Karpas-422 (cell line): ENCODE measurements around the gene GSX2. TPM values are rescaled to one million over a fixed set of nuclear protein-coding genes. Genes with fewer than 3 reads are reported as not detected.
"Not testable (repeated sequence)": the region's sequence is repeated elsewhere in the genome, so short reads cannot be mapped to it uniquely, and the experiment has no call there.

Experiments
- DNase-seq: peaks from one replicate; pipeline ENCODE4 v3.0.0-alpha.2; 2015
- H2AFZ ChIP-seq: fragments of 200-600 bp; sonication (generic); 2 replicates; pipeline ENCODE4 v1.6.1; 2014; ENCODE audit warnings: antibody characterized with exemption, low read length, mixed read lengths
- H3K27ac ChIP-seq: fragments of 200-600 bp; sonication (generic); 2 replicates; pipeline ENCODE4 v1.5.1; 2014; ENCODE audit warnings: mild to moderate bottlenecking, low read length, moderate library complexity
- H3K27me3 ChIP-seq: fragments of 200-600 bp; sonication (generic); 2 replicates; pipeline ENCODE4 v1.6.1; 2014; ENCODE audit warnings: low read length, mixed read lengths
- H3K36me3 ChIP-seq: fragments of 200-600 bp; sonication (generic); 2 replicates; pipeline ENCODE4 v1.6.1; 2014; ENCODE audit warnings: low read length, mixed read lengths; ENCODE audit not compliant: insufficient read depth
- H3K4me1 ChIP-seq: fragments of 200-600 bp; sonication (generic); 2 replicates; pipeline ENCODE4 v1.6.1; 2014; ENCODE audit warnings: mild to moderate bottlenecking, low read length, mixed read lengths
- H3K4me2 ChIP-seq: fragments of 200-600 bp; sonication (generic); 2 replicates; pipeline ENCODE4 v1.6.1; 2014; ENCODE audit warnings: low read length, low read depth, mild to moderate bottlenecking; ENCODE audit not compliant: poor library complexity, severe bottlenecking
- H3K4me3 ChIP-seq: fragments of 200-600 bp; sonication (generic); 2 replicates; pipeline ENCODE4 v1.5.1; 2014; ENCODE audit warnings: mild to moderate bottlenecking, antibody characterized with exemption, low read length, mixed read lengths
- H3K79me2 ChIP-seq: fragments of 200-600 bp; sonication (generic); 2 replicates; pipeline ENCODE4 v1.6.1; 2014; ENCODE audit warnings: mild to moderate bottlenecking, low read length, mixed read lengths
- H3K9ac ChIP-seq: fragments of 200-600 bp; sonication (generic); 2 replicates; pipeline ENCODE4 v1.6.0; 2014; ENCODE audit warnings: low read length
- H3K9me2 ChIP-seq: fragments of 200-600 bp; sonication (generic), shearing (Covaris generic); replicated peaks from 2 replicates; pipeline ENCODE4 v1.6.0; 2014; ENCODE audit warnings: mild to moderate bottlenecking, low read length, moderate library complexity; ENCODE audit not compliant: insufficient read depth
- H3K9me3 ChIP-seq: fragments of 300-700, 200-600 bp; sonication (generic); 2 replicates; pipeline ENCODE4 v1.6.1; 2014; ENCODE audit warnings: low read length, mixed read lengths
- H4K20me1 ChIP-seq: fragments of 200-600 bp; sonication (generic); 2 replicates; pipeline ENCODE4 v1.6.1; 2014; ENCODE audit warnings: mild to moderate bottlenecking, antibody characterized with exemption, low read length, low read depth; ENCODE audit not compliant: insufficient read depth
- total RNA-seq: library from RNA; depleted of rRNA; stranded (reverse); fragments of >200 nt; shearing (Covaris generic); gene quantifications from 2 replicates; pipeline ENCODE4 v1.2.3, GENCODE V29; 2014; ENCODE audit warnings: low replicate concordance; rRNA removed

GSX2 gene
- total RNA-seq: 9.5 and 23.9 TPM in 2 replicates

- Histone ChIP-seq H3K9ac (peak within 1 kb of the TSS; percentile 78), H3K9me3 (no peaks in the 10 kb centered on the region), H3K9me2 (no peaks in the 10 kb centered on the region), H3K27ac (peak within 1 kb of the TSS; percentile 75), H3K79me2 (no peaks in the 10 kb centered on the region), H3K4me2 (peak within 1 kb of the TSS; percentile 79), H2AFZ (peak within 1 kb of the TSS; percentile 99), H3K4me1 (peaks cover 66% of the 10 kb centered on the region), H3K4me3 (peak within 1 kb of the TSS; percentile 72), H4K20me1 (no peaks in the 10 kb centered on the region), H3K36me3 (no peaks in the 10 kb centered on the region; the same call in 1 of the 2 replicates), H3K27me3 (no peaks in the 10 kb centered on the region)
- DNase-seq: peak; percentile 65
Measured at GRCh38 chr4:54099748-54100574, at the start of gene GSX2. Gene GSX2, plus strand, starts transcription at chr4:54100163. Its CDS starts 182 bp downstream, at chr4:54100345.

- H3K9me3 ChIP-seq: no peaks in the 10 kb centered on the region
- H3K9me2 ChIP-seq: no peaks in the 10 kb centered on the region
- peak overlapping the region; percentile 17; the same call in 1 of the 2 replicates for H3K27ac ChIP-seq
- H3K4me3 ChIP-seq: no peak overlapping the region
- peaks cover 76% of the 10 kb centered on the region for H3K79me2 ChIP-seq
- DNase-seq: no peak
- peaks cover 6% of the 10 kb centered on the region for H3K4me1 ChIP-seq
- peaks cover 52% of the 10 kb centered on the region for H3K36me3 ChIP-seq
- H3K4me2 ChIP-seq: no peak overlapping the region
- H2AFZ ChIP-seq: no peak overlapping the region
- H3K27me3 ChIP-seq: no peaks in the 10 kb centered on the region
- no peak overlapping the region for H3K9ac ChIP-seq
- H4K20me1 ChIP-seq: peaks cover 9% of the 10 kb centered on the region
Measured at GRCh38 chr4:54050214-54050904, 49.6 kb upstream of the GSX2 start.

GRCh38 chr4:54053322-54053721 lies 46.6 kb upstream of the GSX2 start:
- not testable (repeated sequence) for DNase-seq, H3K9me3 ChIP-seq, H2AFZ ChIP-seq, H3K27me3 ChIP-seq, H3K4me2 ChIP-seq, H3K27ac ChIP-seq, H3K9ac ChIP-seq, H3K4me3 ChIP-seq, H3K9me2 ChIP-seq
- Histone ChIP-seq H3K36me3 (peaks cover 56% of the 10 kb centered on the region), H3K79me2 (peaks cover 100% of the 10 kb centered on the region), H4K20me1 (peaks cover 26% of the 10 kb centered on the region), H3K4me1 (peaks cover 33% of the 10 kb centered on the region)

DNA sequence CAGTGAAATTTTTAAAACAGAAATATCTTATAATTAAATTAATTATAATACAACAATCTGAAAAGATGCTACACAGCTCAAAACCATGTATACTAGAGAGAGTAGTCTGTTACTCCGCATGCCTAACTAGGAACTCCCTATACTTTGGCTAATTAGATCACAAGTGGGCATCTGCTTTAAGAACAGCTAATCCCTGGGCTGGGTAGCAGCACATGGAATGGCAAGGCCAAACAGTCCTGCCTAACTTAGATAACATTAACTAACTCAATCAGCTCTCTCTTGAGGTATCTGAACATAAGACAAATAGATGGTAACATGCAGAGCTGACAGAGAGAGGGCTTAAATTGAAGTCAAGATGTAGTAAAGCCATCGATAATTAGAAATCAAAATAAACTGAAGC lies 45.5 kb upstream of the GSX2 start:
- DNase-seq: no peak
- Histone ChIP-seq H3K27ac (peak overlapping the region; percentile 32), H3K9ac (no peak overlapping the region), H3K4me1 (peaks cover 44% of the 10 kb centered on the region), H2AFZ (no peak overlapping the region), H3K4me2 (no peak overlapping the region), H3K36me3 (peaks cover 46% of the 10 kb centered on the region), H3K27me3 (no peaks in the 10 kb centered on the region), H3K9me3 (no peaks in the 10 kb centered on the region), H3K4me3 (no peak overlapping the region), H3K79me2 (peaks cover 100% of the 10 kb centered on the region), H3K9me2 (no peaks in the 10 kb centered on the region), H4K20me1 (peaks cover 26% of the 10 kb centered on the region)

GRCh38 chr4:54055494-54055893 lies 44.5 kb upstream of the GSX2 start:
- peaks cover 34% of the 10 kb centered on the region for H4K20me1 ChIP-seq
- no peak overlapping the region for H2AFZ ChIP-seq
- no peaks in the 10 kb centered on the region for H3K9me3 ChIP-seq
- H3K4me1 ChIP-seq: peaks cover 54% of the 10 kb centered on the region
- no peak overlapping the region for H3K9ac ChIP-seq
- peaks cover 100% of the 10 kb centered on the region for H3K79me2 ChIP-seq
- H3K27me3 ChIP-seq: no peaks in the 10 kb centered on the region
- no peak for DNase-seq
- peak overlapping the region; percentile 90 for H3K27ac ChIP-seq
- H3K9me2 ChIP-seq: no peaks in the 10 kb centered on the region
- H3K4me3 ChIP-seq: no peak overlapping the region
- peaks cover 46% of the 10 kb centered on the region for H3K36me3 ChIP-seq
- no peak overlapping the region for H3K4me2 ChIP-seq

- Histone ChIP-seq H3K4me3 (no peak overlapping the region), H3K4me1 (peaks cover 63% of the 10 kb centered on the region)
Measured at GRCh38 chr4:54056360-54056759, 43.6 kb upstream of the GSX2 start.

GRCh38 chr4:54058171-54058570 lies 41.8 kb upstream of the GSX2 start:
- Histone ChIP-seq H3K4me1 (peaks cover 72% of the 10 kb centered on the region), H3K79me2 (peaks cover 100% of the 10 kb centered on the region), H4K20me1 (peaks cover 38% of the 10 kb centered on the region; the same call in 1 of the 2 replicates), H2AFZ (no peak overlapping the region), H3K27ac (peak overlapping the region; percentile 90), H3K9ac (no peak overlapping the region), H3K9me2 (no peaks in the 10 kb centered on the region), H3K4me2 (peak overlapping the region; percentile 38), H3K27me3 (no peaks in the 10 kb centered on the region), H3K4me3 (no peak overlapping the region), H3K36me3 (peaks cover 44% of the 10 kb centered on the region), H3K9me3 (no peaks in the 10 kb centered on the region)
- DNase-seq: peak; percentile 40

More at GRCh38 chr4:54056360-54056759, 43.6 kb upstream of the GSX2 start:
- Histone ChIP-seq H3K4me2 (peak overlapping the region; percentile 38), H2AFZ (no peak overlapping the region), H3K9me2 (no peaks in the 10 kb centered on the region), H3K27ac (peak overlapping the region; percentile 90), H3K9me3 (no peaks in the 10 kb centered on the region), H4K20me1 (peaks cover 37% of the 10 kb centered on the region), H3K27me3 (no peaks in the 10 kb centered on the region), H3K36me3 (peaks cover 46% of the 10 kb centered on the region), H3K79me2 (peaks cover 100% of the 10 kb centered on the region), H3K9ac (0 out of 2 replicates have a peak overlapping the region, but pooled peaks have one; percentile 3)
- no peak for DNase-seq

GRCh38 chr4:54060116-54060515 lies 39.8 kb upstream of the GSX2 start:
- Histone ChIP-seq H4K20me1 (peaks cover 34% of the 10 kb centered on the region; the same call in 1 of the 2 replicates), H3K27ac (peak overlapping the region; percentile 90), H3K4me2 (peak overlapping the region; percentile 94), H2AFZ (no peak overlapping the region), H3K4me3 (peak overlapping the region; percentile 92), H3K79me2 (peaks cover 97% of the 10 kb centered on the region), H3K9me3 (no peaks in the 10 kb centered on the region), H3K9me2 (no peaks in the 10 kb centered on the region), H3K9ac (peak overlapping the region; percentile 99), H3K27me3 (no peaks in the 10 kb centered on the region), H3K4me1 (peaks cover 76% of the 10 kb centered on the region), H3K36me3 (peaks cover 40% of the 10 kb centered on the region)
- DNase-seq: no peak
